Femur (tissue), 1 donor: Measurements from ENCODE around the gene HCST.
A peak's percentile ranks its signal among the peaks of the same experiment; 100 is the strongest.
"Not testable (repeated sequence)": the region's sequence is repeated elsewhere in the genome, so short reads cannot be mapped to it uniquely, and the experiment has no call there.

ENCODE experiments used
- DNase-seq: peaks from one replicate; pipeline ENCODE4 v3.0.0-alpha.2; 2017

The HCST gene

GRCh38 chr19:35905178-35905727 is 2.9 kb downstream of the HCST start:
- no peak for DNase-seq

- DNase-seq: no peak
Observed at GRCh38 chr19:35907377-35907745, 5.0 kb downstream of the HCST start.

GRCh38 chr19:35908010-35908441 is 5.7 kb downstream of the HCST start, which contains the start of gene TYROBP:
Gene TYROBP, minus strand, starts transcription at chr19:35908295. Its CDS starts 67 bp downstream, at chr19:35908228.
- DNase-seq: no peak

GRCh38 chr19:35908973-35909683 is 6.8 kb downstream of the HCST start:
- peak; percentile 86 for DNase-seq

GRCh38 chr19:35909684-35910035 is 7.3 kb downstream of the HCST start:
- DNase-seq: no peak

- not testable (repeated sequence) for DNase-seq
Observed at GRCh38 chr19:35910355-35910754, 8.0 kb downstream of the HCST start.

- no peak for DNase-seq
Observed at GRCh38 chr19:35911173-35911572, 8.8 kb downstream of the HCST start.

- DNase-seq: no peak
Observed at GRCh38 chr19:35911790-35912189, 9.5 kb downstream of the HCST start.

- DNase-seq: no peak
Observed at GRCh38 chr19:35913589-35913988, 11.3 kb downstream of the HCST start.

GRCh38 chr19:35915443-35915842 is 13.1 kb downstream of the HCST start:
- DNase-seq: no peak

- DNase-seq: no peak
Observed at GRCh38 chr19:35919306-35919705, 17.0 kb downstream of the HCST start.

- no peak for DNase-seq
Observed at GRCh38 chr19:35921012-35921411, 18.7 kb downstream of the HCST start.

- DNase-seq: no peak
Observed at GRCh38 chr19:35925501-35925900, 23.2 kb downstream of the HCST start.

GRCh38 chr19:35928507-35928906 is 26.2 kb downstream of the HCST start:
- DNase-seq: no peak

- no peak for DNase-seq
Observed at GRCh38 chr19:35929876-35930275, 27.5 kb downstream of the HCST start.

GRCh38 chr19:35931161-35931873 is 29.0 kb downstream of the HCST start:
- DNase-seq: peak; percentile 100

- no peak for DNase-seq
Observed at GRCh38 chr19:35931874-35932202, 29.5 kb downstream of the HCST start.

- DNase-seq: no peak
Observed at GRCh38 chr19:35932291-35932936, 30.1 kb downstream of the HCST start.

- peak; percentile 79 for DNase-seq
Observed at GRCh38 chr19:35935911-35936737, 33.8 kb downstream of the HCST start, which contains the start of gene LRFN3. Gene LRFN3, plus strand, starts transcription at chr19:35936374. Its CDS starts 3,052 bp downstream, at chr19:35939426.

- no peak for DNase-seq
Observed at GRCh38 chr19:35936738-35937268, 34.5 kb downstream of the HCST start.

- DNase-seq: no peak
Observed at GRCh38 chr19:35937345-35938281, 35.3 kb downstream of the HCST start.
